G401 (cell line): ENCODE measurements around the gene PDE4B. TPM values are rescaled to one million over a fixed set of nuclear protein-coding genes. Genes with fewer than 3 reads are reported as not detected.
"Not testable (repeated sequence)": the region's sequence is repeated elsewhere in the genome, so short reads cannot be mapped to it uniquely, and the experiment has no call there.

Experiments
- DNase-seq: peaks from one replicate; pipeline ENCODE4 v3.0.0-alpha.2; 2015; ENCODE audit warnings: low spot score
- in situ Hi-C: cut with HindIII; loops from 2 replicates; pipeline ENCODE4 v1.10.0; 2016; ENCODE audit warnings: low sequenced_read_pairs, mixed read lengths
- total RNA-seq: library from RNA; depleted of rRNA; stranded (reverse); fragments of >200 nt; shearing (Covaris generic); gene quantifications from 2 replicates; pipeline ENCODE4 v1.2.3, GENCODE V29; 2014

The PDE4B gene
- total RNA-seq, 1 experiment from 2014 or later = not detected

DNA sequence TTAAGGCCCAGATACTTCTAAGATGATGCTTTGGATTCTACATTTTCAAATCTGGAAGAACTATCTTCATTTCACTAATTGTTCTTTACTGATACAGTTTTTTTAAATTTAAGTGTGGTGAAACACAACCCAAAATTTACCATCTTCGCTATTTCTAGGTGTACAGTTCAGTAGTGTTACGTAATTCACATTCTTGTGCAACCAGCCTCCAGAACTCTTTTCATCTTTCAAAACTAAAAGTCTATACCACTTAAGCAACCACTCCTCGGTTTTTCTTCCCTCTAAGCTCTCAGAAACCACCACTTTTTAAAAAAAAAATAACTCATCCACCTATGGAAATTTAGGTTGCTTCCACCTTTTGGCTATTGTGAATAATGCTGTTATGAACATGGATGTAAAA lies 220.7 kb downstream of the PDE4B start:
- in situ Hi-C loops = no loop called here
- DNase-seq = no peak

DNA sequence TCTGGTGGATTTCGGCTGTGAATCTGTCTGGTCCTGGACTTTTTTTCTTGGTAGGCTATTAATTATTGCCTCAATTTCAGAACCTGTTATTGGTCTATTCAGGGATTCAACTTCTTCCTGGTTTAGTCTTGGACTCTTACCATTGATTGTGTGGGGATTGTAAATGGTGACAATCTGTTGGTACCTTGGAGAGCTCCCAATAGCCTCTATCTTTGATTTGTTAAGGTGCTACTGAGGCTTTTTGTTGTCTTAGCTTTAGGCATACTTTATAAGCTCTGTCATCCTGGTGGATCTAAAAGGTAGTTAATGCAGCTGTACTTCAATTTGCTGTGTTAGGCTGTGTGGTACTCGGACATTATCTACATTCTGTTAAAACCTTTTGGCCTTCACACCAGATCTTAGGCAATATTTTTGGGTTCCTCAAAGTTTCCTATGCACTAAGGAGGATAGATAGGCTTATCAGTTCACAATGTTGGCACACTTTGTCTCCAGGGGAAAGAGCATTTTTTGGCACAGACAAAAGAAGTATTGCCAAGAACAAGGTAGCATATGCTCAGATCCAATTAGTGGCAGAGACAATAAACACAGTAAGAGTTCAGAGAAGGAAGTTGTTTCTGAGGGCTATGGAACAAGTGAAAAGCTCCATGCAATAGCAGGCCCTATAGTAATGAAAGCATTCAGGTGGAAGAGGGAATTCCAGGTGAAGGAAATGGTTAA lies 230.4 kb downstream of the PDE4B start:
- in situ Hi-C loops = no loop called here
- DNase-seq = peak; percentile 80

DNA sequence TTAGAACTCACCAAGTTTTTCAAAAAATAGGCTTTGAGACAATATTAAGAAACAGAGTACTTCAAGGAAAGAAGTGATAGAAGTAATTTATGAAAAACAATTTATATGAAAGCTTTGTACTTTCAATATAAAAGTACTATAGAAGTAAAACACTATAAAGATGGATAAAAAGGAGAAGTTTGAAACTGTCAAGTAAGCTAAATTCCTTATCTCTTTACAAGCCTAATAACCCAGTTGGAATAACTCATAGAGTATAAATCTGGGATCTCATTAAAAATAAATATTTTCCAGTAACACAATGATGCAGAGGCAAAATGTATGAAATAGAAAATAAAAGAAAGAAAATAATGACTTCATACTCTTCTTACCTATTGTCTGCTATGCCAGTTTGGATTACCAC lies 232.5 kb downstream of the PDE4B start:
- no peak for DNase-seq
- in situ Hi-C loops = no loop called here

GRCh38 chr1:66028035-66028434 lies 235.3 kb downstream of the PDE4B start:
- in situ Hi-C loops = no loop called here

DNA sequence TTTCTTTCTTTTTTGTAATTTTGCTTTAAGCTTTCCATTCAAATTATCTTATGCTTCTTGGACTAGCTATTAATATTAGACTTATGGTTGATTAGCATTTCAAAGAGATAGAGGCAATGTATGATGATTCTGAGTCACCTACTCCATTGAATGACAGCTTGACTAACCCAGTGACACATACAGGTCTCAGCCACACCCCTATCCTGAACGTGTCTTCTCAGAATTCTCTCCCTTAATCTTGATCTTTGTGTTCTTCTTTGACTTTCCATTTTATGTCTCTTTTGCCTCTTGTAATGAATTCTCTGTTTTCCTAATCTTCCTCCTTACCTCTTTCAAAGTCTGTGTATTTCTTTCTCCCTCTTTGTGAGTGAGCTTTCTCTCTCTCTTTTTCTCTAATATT lies 241.1 kb downstream of the PDE4B start:
- in situ Hi-C loops = no loop called here
- no peak for DNase-seq

More at GRCh38 chr1:66028035-66028434, 235.3 kb downstream of the PDE4B start:
- no peak for DNase-seq

- no peak for DNase-seq
- in situ Hi-C loops = no loop called here
Measured at GRCh38 chr1:66035616-66036245, 243.0 kb downstream of the PDE4B start.

GRCh38 chr1:66041654-66042053 lies 249.0 kb downstream of the PDE4B start:
- in situ Hi-C loops = no loop called here
- no peak for DNase-seq

DNA sequence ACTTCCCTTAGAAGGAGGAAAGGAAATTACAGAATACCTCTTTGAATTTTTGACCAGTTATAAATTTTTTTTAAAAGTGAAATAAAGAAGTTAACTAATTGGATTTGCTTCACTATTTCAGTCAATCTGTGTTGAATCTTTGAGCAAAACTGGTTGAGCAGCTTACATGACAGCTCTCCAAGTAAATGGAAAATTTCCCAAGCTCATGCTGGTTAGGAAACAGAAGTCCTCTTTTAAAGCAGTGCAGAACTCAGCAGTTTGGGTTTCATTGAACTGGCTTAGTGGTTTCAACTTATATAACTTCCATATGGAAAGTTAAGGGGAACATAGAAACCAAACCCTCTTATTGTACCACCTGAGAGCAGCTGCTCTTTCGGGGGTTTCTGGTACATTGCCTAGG lies 250.5 kb downstream of the PDE4B start:
- in situ Hi-C loops = no loop called here
- DNase-seq = peak; percentile 8

GRCh38 chr1:66044912-66045311 lies 252.2 kb downstream of the PDE4B start:
- in situ Hi-C loops = no loop called here
- DNase-seq = no peak

DNA sequence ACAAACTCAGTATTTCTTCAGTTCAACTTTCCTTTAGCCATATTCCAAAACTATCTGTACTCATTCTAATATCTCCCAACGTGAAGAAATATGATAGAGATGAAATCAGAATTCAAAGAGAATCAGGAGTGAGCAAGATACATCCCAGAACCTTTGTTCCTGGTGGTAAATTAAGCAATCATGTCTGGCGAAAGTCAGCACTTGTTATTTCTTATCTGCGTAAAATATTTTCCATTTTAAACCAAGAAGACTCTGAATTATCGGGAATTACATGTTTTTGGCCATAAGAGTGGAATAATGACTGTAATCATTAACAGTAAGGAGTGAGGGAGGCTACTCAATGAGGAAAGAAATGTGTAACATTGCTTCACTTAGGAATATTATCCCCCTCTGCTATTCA lies 253.7 kb downstream of the PDE4B start:
- in situ Hi-C loops = no loop called here
- DNase-seq = no peak

DNA sequence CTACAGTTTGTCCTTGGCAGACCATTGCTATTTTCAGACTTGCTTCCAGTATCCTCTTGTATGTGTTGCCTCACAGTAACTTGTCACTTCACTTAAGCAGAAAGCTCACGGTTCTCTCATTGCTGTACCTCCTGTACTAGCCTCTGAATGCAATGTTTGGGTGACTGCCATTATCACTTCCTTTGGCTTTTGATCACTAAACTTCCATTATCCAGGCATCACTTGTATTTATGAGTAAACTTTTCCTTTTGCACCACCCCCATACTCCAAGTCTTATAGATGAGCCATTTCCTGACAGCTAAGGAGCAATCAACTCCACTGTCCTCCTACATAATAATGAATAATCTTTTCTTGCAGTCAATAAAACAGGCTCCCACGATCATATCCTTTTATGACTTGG lies 255.3 kb downstream of the PDE4B start:
- no peak for DNase-seq
- in situ Hi-C loops = no loop called here

DNA sequence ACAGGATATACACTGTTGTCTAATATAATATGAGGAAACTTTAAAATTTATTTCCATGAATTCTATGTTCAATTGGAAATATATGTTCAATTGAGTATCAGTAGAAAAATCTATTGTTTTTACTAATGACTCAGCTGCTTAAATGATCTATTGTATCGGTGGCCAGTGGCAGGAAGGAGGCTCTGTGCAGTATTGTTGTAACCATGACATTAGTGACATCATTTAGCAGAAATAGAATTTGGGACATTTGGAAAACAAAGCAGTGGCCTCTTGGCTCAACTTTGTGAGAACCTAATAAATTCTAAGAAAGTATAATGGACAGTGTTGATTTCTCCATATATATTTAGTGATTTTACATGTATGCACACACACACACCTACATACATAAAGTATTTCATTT lies 257.4 kb downstream of the PDE4B start:
- in situ Hi-C loops = no loop called here
- no peak for DNase-seq

- in situ Hi-C loops = no loop called here
Measured at GRCh38 chr1:66050633-66051032, 257.9 kb downstream of the PDE4B start.

DNA sequence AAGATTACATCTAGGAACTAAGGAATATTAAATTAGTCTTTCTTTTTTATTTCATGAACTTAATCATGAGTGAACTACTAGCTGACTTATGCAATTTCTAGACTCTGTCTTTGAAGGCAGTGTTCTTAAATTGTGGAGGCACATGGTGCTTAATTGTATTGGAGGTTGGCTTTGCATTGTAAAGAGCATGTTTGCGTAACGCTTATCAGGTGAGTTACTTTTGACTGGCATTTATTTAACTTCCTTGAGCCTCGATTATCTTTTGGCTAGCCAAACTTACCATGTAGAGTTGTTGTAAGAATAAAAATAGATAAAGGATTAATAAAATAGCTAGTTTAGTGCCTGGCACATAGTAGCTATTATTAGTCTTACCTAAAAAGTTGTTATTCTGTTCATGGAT lies 262.4 kb downstream of the PDE4B start:
- in situ Hi-C loops = no loop called here

More at GRCh38 chr1:66050633-66051032, 257.9 kb downstream of the PDE4B start:
- no peak for DNase-seq

GRCh38 chr1:66057448-66057847 lies 264.8 kb downstream of the PDE4B start:
- in situ Hi-C loops, DNase-seq: not testable (repeated sequence)

More for the DNA sequence above, 262.4 kb downstream of the PDE4B start:
- DNase-seq = no peak

GRCh38 chr1:66058558-66058957 lies 265.9 kb downstream of the PDE4B start:
- DNase-seq = no peak
- in situ Hi-C loops = no loop called here

DNA sequence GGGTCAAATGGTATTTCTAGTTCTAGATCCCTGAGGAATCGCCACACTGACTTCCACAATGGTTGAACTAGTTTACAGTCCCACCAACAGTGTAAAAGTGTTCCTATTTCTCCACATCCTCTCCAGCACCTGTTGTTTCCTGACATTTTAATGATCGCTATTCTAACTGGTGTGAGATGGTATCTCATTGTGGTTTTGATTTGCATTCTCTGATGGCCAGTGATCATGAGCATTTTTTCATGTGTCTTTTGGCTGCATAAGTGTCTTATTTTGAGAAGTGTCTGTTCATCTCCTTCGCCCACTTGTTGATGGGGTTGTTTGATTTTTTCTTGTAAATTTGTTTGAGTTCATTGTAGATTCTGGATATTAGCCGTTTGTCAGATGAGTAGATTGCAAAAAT lies 274.5 kb downstream of the PDE4B start:
- in situ Hi-C loops, DNase-seq: not testable (repeated sequence)

DNA sequence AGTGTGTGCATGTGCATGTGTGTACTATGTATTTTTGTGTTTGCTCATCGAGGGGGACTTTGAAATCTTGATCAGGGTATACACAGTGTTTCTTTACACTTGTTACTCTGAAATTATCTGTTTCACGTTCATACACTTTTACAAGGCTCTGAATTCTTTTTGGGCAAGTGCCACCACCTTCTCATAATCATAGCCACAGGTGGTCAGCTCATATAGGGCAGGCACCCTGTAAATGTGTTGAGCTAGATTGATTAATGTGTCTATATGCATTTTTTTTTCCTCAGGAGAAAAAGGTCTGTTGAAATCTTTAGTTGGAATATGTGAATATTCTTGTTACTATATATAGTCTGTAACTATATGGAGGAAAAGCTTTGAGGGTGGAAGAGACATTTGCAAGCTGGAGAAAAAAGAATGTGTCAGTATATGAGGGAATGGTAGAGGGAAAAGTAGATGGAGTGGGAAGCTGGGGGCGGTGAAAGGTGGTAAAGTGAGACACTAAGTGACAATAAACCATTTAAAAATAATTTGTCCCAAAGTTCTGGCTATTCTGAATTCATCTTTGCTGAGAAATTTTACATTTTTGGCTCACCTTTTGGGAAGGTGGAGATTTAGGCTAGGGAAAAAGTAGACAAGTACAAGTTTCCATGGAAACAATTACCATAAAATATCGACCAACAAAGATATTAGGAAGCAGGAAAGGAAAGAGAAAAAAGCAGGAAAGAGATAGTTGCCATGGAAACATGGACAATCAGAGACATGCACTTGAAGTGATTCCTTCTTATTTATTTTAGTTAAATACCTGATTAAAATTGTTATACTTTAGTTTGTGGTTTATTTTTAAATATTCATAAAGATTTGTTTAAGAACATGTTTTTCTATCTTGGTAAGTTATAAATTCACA lies 277.5 kb downstream of the PDE4B start:
- no peak for DNase-seq
- in situ Hi-C loops = no loop called here

DNA sequence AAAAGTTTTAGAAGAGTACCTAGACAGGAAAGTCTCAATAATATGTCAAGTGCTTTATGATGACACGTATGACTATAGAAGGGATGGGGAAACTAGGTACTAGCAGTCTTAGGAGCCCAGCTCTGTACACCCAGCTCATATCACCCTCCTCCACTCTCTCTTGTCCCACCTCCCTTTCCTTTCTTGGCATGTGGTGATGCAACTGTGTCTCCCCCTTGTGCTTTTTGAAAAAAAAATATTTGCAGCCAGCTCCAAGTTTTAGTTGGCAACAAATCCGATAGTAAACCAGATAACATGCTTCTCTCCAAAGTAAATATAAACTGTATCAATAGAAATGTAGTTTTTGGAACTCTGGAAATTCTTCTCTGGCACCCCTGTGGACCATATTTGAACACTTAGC lies 280.7 kb downstream of the PDE4B start:
- in situ Hi-C loops = no loop called here
- no peak for DNase-seq

- DNase-seq = no peak
- in situ Hi-C loops = no loop called here
Measured at GRCh38 chr1:66074147-66074546, 281.5 kb downstream of the PDE4B start.
